ENCODE results near the gene IMPDH1.

GRCh38 chr7:128404143-128404681 lies 5.6 kb downstream of the IMPDH1 start:
- TF ChIP-seq CTCF (IDR thresholded peaks at IDR 0.05; ENCODE audit: low read length) (no peak), EZH2 (IDR thresholded peaks at IDR 0.05; ENCODE audit: borderline replicate concordance, low read length) (no peak)

All from OCI-LY1 (cell line).